HG02938 (cell line): ENCODE measurements around the gene SYNE1.
"Not testable (repeated sequence)": the region's sequence is repeated elsewhere in the genome, so short reads cannot be mapped to it uniquely, and the experiment has no call there.

ENCODE experiments used
- ATAC-seq: cut with Tn5 transposase; IDR thresholded peaks from one replicate; pipeline ENCODE4 v1.9.1; 2021; ENCODE audit warnings: mild to moderate bottlenecking, moderate library complexity; ENCODE audit not compliant: unreplicated experiment

Gene SYNE1

DNA sequence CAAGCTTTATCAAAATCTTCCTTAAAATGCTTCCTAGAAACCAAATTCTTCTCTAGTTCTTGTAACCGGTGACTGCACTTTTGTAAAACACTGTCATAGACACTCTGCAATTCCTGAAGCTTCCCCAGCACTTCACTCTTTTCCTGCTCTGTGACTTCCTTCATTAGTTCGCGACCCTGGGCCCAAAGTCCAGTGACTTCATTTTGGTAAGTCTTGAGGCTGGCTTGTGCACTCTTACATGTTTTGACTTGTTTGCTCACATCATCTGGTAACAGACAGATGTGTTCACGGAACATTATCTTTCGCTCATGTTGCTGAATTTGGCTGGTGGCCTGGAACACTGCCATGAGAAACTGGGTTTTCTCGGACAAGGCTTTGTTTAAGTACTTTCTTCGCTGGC is 306.2 kb downstream of the SYNE1 start:
- no peak for ATAC-seq

DNA sequence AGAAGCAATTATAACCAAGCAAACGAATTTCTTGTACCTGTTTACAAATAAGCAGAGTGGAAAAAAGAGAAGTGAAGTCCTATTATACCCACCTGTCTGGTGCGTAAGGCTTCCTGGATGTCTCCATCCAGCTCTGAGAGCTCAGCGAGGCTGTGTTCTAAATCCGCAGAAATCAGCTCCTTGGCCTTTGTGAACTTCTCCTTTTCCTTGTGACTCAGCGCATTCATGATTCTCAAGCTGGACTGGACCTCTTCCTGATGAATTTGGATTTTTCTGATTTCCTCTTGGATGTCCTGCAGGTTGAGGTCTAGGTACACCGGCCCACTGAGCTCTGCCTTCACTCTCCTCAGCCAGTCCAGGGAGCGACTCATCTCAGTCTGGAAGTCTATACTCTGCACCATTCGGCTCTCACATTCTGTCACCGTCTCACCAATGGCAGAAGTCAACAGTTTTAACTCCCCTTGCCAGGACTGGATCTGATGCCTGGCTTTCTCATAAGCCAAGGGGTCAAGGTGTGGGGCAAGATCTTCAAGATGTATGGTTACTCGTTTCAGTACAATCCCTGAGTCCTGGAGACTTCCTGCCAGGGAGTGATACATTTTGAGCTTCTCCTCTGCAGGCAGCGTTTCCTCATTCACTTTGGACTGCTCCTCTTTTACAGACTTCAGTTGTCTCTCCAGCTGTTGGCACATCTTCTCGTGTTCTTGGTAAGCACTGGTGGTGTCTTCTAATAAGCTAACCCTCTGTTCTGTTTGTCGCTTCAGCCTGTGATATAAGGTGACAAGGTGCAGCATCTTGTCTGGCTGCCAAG is 307.3 kb downstream of the SYNE1 start:
- no peak for ATAC-seq

DNA sequence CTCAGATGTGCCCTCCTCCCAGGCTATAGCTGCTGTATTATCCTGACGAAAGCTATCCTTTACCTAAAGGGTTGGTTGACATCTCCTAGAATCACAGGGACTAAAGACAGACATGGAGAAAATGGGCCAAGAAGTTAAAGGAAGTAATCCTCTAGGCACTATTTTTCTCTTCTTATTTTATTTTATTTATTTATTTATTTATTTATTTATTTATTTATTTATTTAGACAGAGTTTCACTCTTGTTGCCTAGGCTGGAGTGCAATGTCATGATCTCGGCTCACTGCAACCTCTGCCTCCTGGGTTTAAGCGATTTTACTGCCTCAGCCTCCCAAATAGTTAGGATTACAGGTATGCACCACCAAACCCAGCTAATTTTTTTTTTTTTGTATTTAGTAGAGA is 309.0 kb downstream of the SYNE1 start:
- not testable (repeated sequence) for ATAC-seq

DNA sequence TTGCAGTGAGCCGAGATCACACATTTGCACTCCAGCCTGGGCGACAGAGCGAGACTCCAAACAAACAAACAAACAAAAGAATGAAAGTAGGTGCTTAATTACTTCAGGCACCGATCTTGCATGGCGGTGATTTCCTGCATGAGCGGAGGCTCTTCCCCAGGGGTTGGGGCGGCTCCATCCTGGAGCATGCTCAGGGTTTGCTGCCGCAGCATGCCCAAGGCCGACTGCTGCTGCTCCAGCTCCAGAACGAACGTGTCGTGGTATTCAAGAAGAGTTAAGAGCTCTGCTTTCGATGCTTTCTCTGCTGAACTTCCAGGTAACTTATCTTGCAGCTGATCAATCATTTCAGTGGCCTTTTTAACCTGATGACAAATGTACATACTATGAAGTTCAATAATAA is 313.8 kb downstream of the SYNE1 start:
- no peak for ATAC-seq

DNA sequence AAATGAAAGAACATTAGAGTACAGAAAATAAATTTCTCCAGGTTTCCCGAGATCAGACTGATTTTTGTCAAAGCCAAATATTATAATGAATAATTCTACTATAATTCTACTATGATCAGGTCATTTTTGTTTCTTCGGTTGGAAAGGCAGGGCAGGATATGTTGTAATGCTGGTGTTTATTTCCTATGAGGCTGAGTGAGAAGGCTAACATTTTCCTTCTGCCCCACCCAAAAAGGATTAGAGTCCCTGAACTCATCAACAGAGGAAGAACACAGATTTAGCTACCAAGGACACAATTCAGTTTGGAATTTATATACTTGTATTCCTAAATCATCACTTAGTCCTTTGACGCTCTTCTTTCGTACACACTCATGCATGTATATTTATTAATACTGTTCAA is 318.9 kb downstream of the SYNE1 start:
- ATAC-seq: no peak

DNA sequence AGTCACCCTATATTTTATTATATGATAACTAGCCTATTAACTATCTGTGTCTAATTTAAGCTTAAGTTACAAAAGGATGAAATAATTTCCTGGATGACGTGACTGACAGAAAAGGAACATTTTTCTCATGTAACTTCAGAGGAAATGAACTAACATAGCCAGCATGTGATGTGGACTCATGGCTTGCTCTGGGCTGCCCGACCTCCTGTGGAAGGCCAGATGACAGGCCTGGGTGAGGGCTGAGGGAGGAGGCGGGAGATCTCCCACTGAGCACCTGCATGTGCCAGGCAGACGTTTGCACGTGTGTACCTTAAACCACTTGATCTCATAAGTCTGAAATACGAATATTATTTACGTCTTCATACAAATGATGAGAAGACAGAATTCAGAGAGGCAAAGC is 321.1 kb downstream of the SYNE1 start:
- ATAC-seq: no peak

DNA sequence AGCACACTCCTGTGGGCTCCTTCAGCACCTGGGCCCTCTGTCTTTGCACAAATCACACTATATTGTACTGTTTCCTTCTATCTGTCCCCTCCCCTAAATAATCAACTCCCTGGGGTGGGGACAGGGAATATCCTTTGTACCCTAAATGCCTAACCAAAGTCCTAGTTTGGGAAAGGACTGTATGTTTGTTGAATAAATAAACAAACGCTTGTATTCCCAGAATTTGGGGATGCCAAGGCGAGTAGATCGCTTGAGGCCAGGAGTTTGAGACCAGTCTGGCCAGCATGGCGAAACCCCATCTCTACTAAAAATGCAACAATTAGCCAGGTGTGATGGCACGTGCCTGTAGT is 322.7 kb downstream of the SYNE1 start:
- no peak for ATAC-seq

DNA sequence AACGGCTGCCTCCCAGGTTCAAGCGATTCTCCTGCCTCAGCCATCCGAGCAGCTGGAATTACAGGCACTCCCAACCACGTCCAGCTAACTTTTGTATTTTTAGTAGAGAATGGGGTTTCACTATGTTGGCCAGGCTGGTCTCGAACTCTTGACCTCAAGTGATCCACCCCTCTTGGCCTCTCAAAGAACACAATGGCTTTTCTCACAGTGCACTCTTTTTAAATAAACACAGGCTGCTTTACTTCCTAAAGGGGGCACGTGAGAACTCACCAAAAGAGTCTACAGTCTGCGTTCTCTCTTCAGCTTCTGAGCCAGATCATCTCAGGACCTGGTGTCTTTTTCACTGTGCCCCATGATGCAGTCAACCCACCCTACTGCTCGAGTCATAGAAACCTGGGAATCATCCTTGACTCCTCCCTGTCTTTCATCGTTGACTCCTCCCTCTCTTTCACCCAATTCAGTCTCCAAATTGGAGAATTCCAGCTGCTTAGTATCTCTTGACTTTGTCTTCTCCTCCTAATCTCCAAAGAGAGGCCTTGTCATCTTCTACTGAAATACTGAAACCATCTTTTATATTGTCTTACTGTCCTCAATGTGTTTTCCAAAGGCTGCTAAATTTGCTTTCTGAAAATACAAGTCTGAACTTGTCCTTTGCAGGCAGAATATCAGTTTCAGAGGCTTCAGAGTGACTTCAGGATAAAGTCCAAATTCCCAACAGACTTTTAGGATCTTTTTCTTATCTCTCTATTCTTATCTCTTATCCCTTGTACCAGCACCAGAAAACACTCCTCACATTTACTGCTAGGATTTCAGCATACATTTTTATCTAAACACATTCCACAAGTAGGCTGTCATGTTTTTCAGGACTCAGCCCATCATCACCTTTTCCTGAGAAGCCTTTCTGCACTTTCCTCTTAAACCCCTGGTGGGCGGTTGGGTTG is 323.4 kb downstream of the SYNE1 start:
- ATAC-seq: no peak

DNA sequence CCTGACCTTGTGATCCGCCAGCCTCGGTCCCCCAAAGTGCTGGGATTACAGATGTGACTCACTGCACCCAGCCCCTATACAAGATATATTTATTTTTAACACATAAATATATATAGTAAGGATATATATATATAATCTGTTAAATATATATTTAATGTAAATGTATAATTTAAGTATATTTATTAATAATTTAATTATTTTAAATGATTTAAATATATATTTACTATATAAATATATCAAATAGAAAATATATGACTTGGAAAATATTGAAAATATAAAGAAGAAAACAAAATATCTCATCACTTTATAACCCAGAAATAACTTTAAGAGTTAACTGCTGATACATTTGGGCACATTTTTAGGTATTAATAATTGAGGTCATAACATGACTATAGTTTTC is 324.7 kb downstream of the SYNE1 start:
- no peak for ATAC-seq

DNA sequence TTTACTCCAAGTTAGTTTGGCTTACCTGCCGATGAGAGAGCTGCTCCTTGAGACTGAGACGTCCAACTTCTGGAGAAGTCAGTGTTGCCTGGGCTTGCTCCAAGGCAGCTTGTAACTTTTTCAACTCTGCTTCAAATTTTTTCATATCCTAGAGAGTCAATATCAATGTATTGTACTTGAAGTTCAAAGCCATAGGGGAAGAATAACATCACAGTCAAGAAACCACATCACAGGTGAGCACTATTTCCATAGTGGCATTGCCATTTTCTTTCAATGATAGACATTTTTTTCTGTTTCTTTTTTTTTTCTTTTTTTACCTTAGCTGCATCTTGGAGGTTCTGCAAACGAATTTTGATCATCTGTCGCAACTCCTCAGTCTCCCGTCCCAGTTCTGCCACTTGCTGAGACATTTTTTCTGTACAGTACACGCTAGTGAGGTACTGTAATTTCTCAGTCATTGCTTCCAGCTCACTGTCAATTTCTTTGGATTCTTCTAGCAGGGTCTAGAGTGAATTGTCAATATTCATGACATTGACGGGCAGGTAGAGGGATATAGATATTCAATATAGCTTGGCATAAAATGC is 326.7 kb downstream of the SYNE1 start:
- ATAC-seq: no peak

DNA sequence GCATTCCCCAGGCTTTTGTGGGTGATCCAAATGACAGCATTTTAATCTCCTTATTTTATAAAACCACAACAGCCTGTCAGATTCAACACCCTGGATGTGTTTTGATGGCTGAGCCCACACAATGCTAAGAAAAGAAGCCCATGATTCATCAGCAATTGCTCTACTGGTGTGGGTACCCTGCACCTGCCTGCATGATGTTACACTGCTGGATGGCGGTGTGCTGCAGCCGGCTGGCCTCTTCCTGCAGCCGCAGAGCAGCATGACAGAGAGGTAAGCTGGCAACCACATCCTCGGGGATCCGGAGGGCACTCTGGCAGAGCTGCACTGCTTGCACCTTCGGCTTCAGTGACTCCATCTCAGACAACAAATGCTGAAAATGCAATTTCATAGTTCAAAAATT is 327.5 kb downstream of the SYNE1 start:
- ATAC-seq: no peak

DNA sequence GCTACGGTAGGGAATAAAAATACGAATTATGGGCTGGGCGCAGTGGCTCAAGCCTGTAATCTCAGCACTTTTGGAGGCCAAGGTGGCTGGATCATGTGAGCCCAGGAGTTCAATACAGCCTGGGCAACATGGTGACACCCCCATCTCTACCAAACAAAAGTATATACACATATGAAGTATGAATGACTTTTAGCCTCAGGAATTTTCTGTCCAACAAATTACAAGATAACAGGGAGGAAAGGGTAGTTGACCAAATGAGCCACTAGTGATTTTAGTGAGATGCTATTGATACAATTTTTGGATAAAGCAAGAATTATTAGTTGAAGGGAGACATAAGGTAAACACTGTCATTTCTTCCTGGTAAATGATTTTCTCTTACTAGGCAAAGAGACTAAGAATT is 328.2 kb downstream of the SYNE1 start:
- no peak for ATAC-seq

DNA sequence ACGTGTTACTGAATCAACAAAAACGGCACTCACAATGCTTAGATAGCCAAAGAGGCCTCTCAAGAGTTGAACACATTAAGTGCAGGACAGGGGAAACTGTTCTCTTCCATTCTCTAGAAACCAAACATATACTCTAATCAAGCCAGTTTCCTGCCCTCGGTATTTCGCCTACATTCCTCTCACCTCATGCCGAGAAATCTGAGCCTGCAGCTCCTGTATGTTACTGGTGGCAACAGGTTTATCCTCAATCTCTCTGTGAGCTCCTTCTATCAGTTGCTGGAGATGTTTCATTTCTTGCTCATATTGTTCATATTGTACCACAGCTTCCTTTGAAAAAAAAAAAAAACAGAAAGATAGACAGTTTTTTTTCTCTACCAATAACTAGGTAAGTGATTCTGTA is 328.9 kb downstream of the SYNE1 start:
- ATAC-seq: no peak

DNA sequence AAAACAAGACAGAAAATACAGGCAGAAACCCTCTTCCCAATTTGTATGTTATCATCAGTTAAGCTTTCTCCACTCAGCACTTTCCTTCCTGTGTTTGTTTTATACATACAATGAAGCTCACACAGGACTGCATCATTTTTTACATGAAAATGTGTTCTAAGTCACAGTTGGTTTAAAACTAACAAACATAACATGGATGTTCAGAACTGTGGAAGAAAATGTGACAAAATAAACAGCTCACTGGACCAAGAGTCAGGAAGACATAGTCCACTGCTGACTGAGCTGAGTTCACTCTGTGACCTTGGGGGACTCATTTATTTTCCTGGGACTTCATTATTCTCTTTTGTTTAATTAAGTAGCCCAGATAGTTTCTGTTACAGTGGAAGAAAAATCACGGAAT is 331.5 kb downstream of the SYNE1 start:
- ATAC-seq: no peak

DNA sequence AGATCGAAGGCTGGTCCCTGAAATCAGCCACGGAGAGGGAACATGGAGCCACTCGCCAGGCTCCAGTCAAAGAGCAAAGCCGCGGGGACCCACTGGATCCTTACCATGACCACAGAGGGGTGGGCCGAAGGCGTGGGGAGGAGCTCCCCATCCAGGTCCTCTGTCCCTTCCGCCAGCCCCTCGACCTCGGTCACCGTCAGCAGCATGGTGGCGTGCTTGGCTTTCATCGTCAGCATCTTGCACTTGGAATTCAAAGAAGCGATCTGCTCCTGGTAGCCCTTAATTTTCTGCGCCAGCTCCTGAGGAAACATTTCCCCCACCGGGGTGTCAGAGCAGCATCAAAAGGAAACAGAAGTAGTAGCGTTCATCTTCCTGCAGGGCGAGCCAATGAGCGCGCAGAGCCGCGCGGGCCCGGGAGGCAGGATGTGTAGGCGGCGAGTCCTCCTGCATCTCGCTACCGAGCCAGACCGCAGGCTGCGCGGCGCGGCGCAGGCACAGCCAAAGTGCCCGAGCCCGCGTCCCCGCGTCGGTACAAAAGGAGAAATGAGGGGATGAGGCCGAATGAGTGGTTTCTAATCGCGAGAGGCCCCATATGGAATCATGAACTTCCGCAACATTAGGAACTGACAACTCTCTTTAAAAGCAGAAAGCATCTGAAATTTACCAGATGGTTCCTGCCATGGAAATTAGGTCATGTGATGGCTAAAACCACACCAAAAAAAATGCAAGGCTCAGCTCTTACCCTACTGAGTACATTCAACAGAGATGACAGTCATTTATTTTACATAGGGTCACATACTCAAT is 335.2 kb downstream of the SYNE1 start:
- peak; percentile 89 for ATAC-seq

DNA sequence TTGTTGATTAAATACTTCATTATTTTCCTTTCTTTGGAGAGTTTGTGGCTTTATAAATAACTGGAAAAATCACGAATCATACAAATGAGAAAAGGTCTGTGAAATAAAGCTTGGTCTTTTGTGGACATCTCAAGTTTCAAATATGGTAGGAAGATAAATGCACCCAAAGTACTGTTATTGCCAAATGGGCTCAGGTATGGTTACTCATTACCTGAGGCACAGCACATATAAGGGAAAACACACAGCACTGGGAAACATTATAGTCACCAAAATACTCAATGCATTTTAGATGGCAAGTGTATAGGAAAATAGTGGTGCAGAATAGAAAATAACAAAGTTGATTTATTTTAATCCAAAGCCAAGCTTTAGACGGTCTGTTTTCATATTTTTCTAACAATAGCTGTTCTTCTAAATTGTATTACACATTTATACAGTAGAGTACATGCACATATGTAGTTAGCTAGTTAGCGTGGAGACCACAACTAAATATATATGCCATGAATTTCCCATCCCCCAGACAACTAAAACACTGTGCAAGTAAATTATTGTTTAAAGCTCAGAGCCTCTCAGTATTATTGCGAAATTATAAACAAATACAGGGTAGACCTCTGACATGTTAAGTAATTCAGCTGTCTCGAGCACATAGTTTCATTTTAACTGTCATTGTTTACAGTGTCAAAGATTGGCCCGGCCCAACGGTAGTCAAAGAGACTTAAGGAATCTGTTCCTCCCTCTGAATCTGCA is 336.0 kb downstream of the SYNE1 start:
- peak; percentile 34 for ATAC-seq

DNA sequence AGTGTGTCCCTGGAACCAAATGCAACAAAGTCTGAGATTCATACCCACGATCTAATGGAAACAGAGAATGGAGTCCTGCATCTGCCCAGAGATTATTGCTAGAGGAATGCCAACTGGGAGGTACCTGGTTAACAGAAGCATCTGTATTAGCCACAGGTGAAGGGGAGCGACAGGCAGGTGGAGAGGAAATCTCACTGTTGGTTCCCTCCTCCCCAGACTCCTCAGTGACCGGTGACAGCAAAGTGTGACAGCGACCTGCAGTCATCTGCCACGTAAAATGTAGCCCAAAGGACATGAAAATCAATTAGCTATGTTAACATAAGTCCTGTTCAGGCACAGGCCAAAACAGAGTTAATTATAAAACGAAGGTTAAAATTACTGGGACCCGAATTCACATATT is 336.6 kb downstream of the SYNE1 start:
- no peak for ATAC-seq

DNA sequence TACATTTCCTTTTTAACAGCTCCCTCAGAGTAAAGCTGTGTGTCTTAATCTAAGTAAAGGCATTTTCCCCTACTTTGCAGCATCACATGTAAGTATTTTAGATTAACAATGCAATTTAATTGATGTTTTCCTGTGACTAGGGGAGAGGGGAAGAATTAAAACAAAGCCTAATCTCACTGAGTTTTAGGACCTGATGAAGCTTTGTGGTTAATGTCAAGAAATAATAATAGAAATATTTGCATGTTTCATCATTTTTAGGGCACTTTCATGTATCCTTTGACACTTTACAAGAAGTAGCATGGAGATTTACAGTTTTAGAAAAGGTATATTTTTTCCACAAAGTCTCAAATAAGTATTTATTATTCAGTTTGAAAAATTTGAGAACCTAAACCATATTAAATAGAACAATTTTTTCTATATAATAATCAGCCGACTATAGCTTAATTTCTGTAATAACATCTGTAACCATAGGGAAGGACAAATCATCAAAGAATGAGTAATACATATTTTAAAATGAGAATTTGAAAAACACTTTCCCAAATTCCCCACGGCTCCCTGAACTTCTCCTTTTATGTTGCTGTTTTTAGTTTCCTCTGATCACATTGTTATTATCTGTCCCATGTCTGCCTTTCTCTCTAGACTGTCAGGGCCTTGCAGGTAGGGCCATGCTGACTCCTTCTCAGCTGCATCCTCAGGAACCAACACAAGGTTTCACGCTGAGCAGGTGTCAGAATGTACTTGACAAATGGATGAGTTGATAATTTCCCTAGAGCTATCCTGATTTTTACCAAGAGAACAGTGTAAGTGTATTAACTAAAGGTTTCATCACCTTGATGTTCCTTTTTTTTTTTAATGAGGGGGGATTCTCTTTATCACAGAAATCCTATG is 338.1 kb downstream of the SYNE1 start:
- no peak for ATAC-seq

DNA sequence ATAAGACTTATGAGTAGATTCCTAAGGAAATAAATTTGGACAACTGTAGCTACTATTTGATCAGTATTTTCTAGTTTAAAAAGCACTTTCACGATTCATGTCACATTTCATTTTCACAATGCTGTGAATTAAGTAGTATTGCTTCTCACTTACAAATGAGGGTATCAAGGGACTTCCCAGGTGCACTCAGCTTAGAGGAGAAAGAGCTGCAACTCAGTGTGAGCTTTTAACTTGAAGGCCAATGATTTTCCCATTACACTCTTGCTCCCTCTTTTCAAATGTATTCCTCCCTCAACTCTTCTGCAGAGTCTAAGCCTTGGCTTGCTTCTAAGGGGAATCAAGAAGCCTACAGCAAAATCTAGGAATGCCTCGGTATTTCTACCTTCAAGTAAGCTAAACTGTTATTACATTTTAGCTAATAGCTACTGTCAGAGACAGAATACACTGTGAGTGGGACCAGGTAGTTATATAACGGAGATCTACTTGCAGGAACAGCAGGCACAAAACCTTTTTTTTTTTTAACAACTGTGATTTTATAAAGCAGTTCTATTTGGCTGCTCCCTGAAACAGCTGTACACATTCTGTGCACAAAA is 339.0 kb downstream of the SYNE1 start:
- no peak for ATAC-seq
